ENCODE measurements around the gene SLC39A10.

GRCh38 chr2:195619590-195619989 lies 37.4 kb upstream of the SLC39A10 start:
- TF ChIP-seq CTCF (IDR thresholded peaks at IDR 0.05) (no peak), POLR2A (IDR thresholded peaks at IDR 0.05) (no peak)

Measured in ovary (tissue), 3 donors.